Measurements from ENCODE around the gene EDDM13.

EDDM13 gene

GRCh38 chr19:56271151-56271550 is 1.4 kb upstream of the EDDM13 start:
- DNase-seq (ENCODE audit: low read depth) = no peak
- no peak overlapping the region for H3K4me3 ChIP-seq (ENCODE audit: low read depth, low read length)
- no peak for TF ChIP-seq CTCF (IDR thresholded peaks at IDR 0.05; ENCODE audit: insufficient read depth, low read depth, low read length, missing control alignments)

GRCh38 chr19:56273563-56274117 is 1.1 kb downstream of the EDDM13 start:
- no peak for DNase-seq (ENCODE audit: low read depth)
- no peak overlapping the region for H3K4me3 ChIP-seq (ENCODE audit: low read depth, low read length)
- TF ChIP-seq CTCF (IDR thresholded peaks at IDR 0.05; ENCODE audit: insufficient read depth, low read depth, low read length, missing control alignments) = no peak

- no peak for DNase-seq (ENCODE audit: low read depth)
- no peak for TF ChIP-seq CTCF (IDR thresholded peaks at IDR 0.05; ENCODE audit: insufficient read depth, low read depth, low read length, missing control alignments)
- H3K4me3 ChIP-seq (ENCODE audit: low read depth, low read length) = no peak overlapping the region
Observed at GRCh38 chr19:56282809-56283208, 10.3 kb downstream of the EDDM13 start.

GRCh38 chr19:56284746-56285145 is 12.2 kb downstream of the EDDM13 start:
- no peak for DNase-seq (ENCODE audit: low read depth)
- TF ChIP-seq CTCF (IDR thresholded peaks at IDR 0.05; ENCODE audit: insufficient read depth, low read depth, low read length, missing control alignments) = no peak
- no peak overlapping the region for H3K4me3 ChIP-seq (ENCODE audit: low read depth, low read length)

GRCh38 chr19:56290104-56290503 is 17.6 kb downstream of the EDDM13 start:
- no peak overlapping the region for H3K4me3 ChIP-seq (ENCODE audit: low read depth, low read length)
- DNase-seq (ENCODE audit: low read depth) = no peak
- TF ChIP-seq CTCF (IDR thresholded peaks at IDR 0.05; ENCODE audit: insufficient read depth, low read depth, low read length, missing control alignments) = no peak

GRCh38 chr19:56291867-56292266 is 19.3 kb downstream of the EDDM13 start:
- TF ChIP-seq CTCF (IDR thresholded peaks at IDR 0.05; ENCODE audit: insufficient read depth, low read depth, low read length, missing control alignments) = no peak
- no peak overlapping the region for H3K4me3 ChIP-seq (ENCODE audit: low read depth, low read length)
- DNase-seq (ENCODE audit: low read depth) = no peak

- H3K4me3 ChIP-seq (ENCODE audit: low read depth, low read length) = no peak overlapping the region
- no peak for DNase-seq (ENCODE audit: low read depth)
- TF ChIP-seq CTCF (IDR thresholded peaks at IDR 0.05; ENCODE audit: insufficient read depth, low read depth, low read length, missing control alignments) = no peak
Observed at GRCh38 chr19:56294549-56294948, 22.0 kb downstream of the EDDM13 start.
